Stimulated activated CD8-positive, alpha-beta memory T cell treated with anti-CD3 and anti-CD28 coated beads, Interleukin-2, amount 100 ng/mL, for 1 hour (primary cell): ENCODE measurements around the gene PLSCR1.

Experiments used
- DNase-seq, 2 donors: peaks; one replicate each; pipeline ENCODE4 v3.0.0-alpha.2; 2020; ENCODE audit warnings: low read depth in 2 of 2

The PLSCR1 gene

DNA sequence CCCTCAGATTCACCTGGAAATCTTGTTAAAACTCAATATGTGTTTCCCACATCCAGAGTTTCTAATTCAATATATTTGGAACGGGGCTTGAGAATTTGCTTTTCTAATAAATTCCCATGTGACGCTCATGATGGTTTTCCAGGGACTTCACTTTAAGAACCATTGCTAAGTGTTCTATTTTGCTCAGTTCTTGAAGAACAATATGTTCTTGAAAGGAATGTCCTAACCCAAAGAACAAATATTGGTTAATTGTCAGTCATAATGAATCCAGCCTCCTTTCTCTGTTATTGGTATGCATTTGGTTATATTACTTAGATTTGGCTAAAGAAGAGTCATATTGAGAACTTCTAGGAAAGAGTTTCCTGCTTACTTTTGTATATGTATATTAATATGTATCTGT, 70.7 kb downstream of the PLSCR1 start:
- no peak for DNase-seq

DNA sequence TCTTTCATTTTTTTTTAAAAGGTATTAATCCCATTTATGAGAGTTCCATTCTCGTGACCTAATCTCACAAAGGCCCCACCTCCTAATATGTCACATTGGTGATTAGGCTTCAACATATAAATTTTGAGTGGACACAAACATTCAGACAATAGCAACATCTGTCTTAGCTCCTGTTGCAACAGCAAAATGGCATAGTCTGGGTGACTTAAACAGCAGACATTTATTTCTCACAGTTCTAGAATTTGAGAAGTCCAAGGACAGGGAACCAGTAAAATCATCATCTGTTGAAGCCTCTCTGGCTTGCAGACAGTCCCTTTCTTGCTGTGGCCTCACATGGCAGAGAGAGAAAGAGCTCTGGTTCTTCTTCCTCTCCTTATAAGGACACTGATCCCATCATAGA, 71.8 kb downstream of the PLSCR1 start:
- DNase-seq, result no peak

DNA sequence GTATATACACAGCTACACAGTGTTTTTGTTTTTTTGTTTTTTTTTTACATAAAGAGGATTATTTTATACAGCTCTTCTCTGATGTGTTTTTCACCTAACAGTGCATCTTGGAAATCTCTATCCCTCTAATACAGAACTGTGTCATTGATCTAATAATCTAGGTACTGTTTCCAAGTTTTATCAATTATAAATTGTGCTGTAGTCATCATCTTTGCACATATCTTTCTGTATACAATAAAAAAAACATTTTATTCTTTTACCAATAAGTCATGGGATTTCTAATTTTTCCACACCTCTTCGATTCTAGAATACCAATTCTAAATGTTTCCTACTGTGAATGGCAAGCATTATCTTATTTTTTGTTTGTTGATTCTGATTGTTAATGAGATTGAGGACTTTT, 73.4 kb downstream of the PLSCR1 start:
- DNase-seq, result no peak

DNA sequence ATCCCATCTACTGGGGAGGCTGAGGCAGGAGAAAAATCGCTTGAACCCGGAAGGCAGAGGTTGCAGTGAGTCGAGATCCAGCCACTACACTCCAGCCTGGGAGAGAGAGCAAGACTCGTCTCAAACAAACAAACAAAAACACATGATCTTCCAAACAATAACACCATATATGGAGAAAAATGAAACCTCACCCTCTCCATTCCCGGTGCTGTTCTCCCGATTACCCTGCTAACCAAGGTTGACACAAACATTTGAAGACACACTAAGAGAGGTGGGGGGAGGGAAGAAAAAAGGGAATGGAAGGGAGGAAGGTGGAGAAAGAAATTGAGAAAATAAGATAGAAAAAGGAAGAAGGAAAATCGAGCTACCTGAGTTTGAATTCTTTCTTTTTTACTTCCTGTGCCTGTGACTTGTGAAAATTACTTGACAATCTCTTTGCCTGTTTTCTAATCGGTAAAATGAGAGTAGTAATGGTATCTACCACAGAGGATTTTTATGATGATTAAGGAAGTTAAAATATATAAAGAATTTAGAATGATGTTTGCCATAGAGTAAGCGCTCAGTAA, 73.9 kb downstream of the PLSCR1 start:
- no peak for DNase-seq

DNA sequence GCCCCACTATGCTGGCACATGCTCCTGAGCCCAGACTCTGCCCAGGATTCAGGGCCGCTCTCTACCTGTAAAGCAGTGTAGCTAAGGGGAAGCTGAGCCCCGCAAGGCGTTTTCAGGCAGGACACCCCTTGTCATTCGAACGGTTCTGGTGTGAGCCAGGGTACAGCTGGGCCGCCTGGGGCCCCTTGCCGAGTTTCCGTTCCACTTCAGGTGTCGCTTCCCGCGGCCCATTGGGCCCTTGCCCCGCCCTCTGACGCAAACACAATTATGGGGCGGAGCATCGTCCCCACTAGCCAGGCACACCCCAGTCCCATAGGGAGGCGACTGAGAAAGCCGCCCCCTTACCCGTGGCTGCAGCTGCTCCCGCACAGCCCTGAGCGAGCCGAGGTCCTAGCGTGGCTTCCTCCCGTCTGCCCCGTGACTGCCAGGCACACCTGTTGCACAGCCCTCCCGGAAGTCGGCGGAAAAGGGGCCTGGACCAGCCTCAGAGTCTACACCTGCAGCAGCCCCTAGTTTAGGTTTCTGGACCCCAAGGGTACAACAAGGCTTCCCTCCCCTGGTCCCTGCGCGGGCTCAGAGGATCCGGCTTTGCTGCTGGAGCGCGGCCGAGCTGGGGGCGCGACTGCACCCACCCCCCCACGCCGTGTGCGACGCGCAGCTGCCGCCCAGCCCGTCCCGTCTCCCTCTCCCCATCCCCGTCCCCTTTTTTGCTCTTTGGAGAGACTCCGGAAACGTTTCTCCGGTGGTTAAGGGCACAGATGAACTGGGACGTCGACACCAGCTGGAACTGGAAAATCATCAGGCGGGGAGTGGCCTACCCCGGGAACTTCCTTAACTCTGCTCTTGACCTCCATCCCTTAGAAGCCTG, 75.0 kb downstream of the PLSCR1 start, which contains the start of gene PLSCR2:
Gene PLSCR2 (minus strand): TSS at position 412 of the 868 bp plus-strand sequence. CDS start 9,657 bp downstream, outside the sequence.
- DNase-seq, result peak; percentile 49 to 54

DNA sequence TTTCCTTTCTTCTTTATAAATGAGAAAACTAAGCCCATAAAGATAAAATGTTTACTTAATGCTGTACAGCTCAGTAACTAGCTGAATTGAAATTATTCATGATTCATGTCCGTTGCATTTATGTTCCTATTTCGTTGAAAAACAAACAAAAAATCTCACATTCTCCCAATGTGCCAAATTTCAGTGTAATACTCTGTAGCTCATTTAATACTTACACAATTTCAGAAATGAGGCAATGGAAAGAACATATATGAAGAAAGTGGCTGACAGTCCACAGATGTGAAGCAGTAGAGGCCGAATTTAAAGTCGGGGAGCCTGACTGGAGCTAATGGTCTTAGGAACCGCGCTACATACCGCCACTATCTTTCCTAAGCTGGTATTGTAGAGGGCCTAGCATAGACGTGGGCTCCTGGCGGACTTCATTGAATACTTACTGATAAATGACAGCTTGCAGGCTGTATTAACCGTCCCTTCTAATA, 75.7 kb downstream of the PLSCR1 start:
- DNase-seq, result no peak

DNA sequence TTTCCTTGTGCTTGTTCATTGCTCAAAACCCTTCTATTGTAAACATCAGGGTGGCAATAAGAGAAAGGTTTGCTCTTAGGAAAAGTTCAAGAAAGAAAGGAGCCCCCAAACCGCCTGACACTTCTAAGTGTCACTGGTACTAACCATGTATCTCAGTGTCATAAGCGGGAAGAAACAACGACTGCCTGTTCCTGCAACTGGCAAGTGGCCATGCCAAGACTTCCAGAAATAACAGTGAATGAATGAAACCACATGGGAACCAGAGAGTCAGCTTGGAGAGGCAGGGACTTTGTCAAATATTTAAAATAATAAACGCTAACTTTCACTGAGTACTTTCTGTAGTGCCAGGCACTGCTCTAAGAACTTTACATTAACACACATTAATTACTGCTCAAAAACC, 76.2 kb downstream of the PLSCR1 start:
- DNase-seq, result no peak

DNA sequence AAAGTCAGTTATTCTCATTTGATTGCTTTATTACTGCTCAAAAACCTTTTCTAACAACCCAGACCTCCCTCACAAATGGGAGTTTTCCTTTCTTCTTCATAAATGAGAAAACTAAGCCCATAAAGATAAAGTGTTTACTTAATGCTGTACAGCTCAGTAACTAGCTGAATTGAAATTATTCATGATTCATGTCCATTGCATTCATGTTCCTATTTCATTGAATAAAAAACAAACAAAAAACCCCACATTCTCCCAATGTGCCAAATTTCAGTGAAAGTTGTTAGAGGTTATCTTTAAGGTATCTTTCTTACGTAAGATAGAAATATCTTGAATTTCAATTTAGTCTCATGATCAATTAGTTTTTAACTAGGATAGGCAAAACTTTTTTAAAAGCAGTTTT, 77.8 kb downstream of the PLSCR1 start:
- DNase-seq, result no peak

DNA sequence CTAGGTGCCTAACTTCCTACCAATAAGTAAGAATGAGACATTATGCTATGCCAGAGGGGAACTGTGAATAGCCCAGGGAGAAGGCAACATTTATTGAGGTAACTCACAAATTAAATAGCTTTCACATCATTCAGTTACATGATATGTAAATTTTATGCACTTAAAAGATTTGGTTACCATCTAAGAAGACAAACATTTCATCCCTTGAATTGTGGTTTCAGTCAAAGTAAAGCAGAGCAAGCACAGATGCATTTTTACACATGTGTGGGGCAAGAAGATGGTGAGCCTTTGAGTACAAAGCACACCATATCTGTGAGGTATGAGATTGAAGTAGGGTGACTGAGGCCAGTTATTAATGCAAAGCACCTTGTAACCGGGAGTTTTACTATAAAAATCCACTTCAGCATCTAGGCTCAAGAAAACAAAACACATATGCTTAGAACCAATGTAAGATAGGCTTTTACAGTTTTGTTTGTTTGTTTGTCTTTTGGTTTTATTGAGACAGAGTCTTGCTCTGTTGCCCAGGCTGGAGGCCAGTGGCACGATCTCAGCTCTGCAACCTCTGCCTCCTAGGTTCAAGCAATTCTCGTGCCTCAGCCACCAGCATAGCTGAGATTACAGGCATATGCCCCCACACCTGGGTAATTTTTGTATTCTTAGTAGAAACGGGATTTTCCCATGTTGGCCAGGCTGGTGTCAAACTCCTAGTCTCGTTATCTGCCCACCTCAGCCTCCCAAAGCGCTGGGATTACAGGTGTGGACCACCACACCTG, 78.5 kb downstream of the PLSCR1 start:
- no peak for DNase-seq
